HG03159 (cell line): ENCODE data around the gene CDK8.
"Not testable (repeated sequence)": the region's sequence is repeated elsewhere in the genome, so short reads cannot be mapped to it uniquely, and the experiment has no call there.

Experiments
- ATAC-seq: cut with Tn5 transposase; IDR thresholded peaks from one replicate; pipeline ENCODE4 v1.9.1; 2021; ENCODE audit warnings: mild to moderate bottlenecking, moderate library complexity; ENCODE audit not compliant: unreplicated experiment

Gene CDK8

GRCh38 chr13:26252006-26252405, 1.9 kb upstream of the CDK8 start:
- ATAC-seq: not testable (repeated sequence)

DNA sequence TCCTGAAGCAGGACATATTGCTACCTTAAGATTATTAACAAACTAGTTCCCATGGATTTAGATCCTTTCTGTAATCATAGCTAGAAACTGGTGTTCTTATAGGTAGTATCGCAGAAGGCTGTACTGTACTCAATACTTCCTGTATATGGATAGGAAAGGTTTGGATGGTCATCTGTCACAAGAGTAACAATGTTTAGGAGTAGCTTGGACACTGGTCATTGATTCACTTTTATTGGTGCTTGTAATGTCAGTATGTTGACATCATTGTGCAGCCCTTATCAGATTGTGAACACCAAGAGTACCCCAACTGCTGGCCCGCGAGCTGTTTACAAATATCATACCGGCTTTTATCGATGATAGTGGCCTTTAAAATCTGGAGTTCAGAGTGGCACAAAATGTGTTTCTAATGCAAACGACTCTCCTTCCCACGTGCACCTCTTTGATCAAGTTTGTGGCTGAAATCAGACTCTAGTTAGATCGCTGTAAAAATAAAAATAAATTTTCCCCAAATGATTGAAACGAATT, 605 bp upstream of the CDK8 start:
- ATAC-seq: no peak

DNA sequence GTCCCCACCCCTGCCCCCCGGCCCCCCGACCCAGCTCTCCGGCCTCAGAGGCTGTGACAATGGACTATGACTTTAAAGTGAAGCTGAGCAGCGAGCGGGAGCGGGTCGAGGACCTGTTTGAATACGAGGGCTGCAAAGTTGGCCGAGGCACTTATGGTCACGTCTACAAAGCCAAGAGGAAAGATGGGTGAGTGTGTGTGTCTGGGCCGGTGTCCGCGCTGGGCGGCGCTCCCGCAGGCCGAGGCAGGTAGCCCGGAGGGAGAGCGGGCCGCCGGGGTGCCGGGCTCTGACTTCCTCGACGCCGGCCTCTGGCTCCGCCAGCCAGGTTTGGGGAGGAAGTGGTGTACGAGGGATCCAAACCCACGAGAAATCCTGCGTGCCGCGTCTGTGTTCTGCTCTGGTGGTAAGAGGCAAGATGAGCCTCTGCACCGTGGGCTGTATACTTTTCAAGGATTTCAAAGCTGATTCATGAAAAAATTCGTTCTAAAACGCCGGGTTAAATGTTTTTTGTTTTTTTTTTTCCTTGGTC, 718 bp downstream of the CDK8 start:
- ATAC-seq: peak; percentile 35

DNA sequence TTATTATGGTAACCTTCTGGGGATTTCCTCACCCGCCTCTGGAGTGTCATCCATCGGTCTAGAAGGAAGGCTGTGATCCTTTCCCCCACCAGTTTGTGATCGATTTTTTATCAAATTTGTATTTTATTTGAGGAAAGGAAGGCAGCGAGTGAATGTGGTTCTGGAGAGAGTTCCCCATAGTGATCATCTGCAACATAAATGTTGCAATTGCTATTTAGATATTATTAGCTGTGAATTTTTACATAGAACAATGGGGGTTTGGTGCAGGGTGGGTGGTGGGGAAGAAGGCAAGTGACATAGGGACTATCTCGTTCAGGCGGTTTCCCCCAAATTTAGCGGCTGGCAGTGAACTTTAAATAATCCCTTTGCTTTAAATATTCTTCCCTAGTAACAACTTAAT, 1.2 kb downstream of the CDK8 start:
- ATAC-seq: no peak

DNA sequence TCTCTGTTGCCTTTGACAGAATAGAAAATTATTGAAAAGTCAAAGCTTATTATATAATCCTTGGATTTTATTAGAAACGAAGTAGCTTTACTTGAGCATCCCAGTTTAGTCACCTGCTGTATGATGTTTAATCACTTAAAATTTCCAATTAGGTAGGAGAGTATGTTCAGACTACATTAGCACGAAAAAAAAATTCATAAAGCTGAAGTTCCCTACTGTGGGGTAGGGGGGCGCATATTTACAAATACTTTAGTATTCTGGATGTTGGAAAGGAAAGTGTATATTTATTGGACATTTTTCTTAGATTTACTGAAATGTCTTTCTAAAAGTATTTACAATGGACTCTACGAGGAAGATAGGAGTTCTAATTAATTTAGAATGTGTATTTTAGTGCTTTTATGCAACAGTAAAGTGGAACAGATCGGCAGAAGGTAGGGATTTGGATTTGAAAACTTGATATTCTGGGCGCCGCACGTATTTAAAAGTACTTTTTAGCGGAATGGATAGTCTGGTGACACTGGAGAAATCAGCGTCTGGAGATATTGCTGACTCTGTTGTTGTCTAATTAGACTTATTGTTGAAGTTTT, 1.9 kb downstream of the CDK8 start:
- no peak for ATAC-seq

- ATAC-seq: no peak
Observed at GRCh38 chr13:26257049-26257448, 3.1 kb downstream of the CDK8 start.

GRCh38 chr13:26259634-26260033, 5.7 kb downstream of the CDK8 start:
- no peak for ATAC-seq

- no peak for ATAC-seq
Observed at GRCh38 chr13:26262156-26262555, 8.2 kb downstream of the CDK8 start.

DNA sequence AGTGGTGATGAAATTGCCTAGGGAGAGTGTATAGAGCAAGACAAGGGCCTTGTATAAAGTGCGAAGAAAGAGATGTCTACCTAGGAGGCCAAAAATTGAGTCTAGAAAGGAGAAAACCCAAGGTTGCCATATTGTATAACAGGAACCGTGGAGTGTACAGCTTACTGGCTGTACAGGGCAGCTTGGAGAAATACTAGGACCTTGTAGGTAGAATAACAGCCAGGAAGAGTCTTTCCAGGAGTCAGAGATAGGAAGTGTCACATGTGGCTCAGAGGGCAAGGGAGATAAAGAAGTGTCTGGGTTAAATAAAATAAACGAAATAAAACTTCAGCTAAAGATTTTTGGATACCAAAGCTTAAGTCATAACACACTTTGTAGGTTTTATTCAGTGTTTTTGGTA, 12.4 kb downstream of the CDK8 start:
- no peak for ATAC-seq

DNA sequence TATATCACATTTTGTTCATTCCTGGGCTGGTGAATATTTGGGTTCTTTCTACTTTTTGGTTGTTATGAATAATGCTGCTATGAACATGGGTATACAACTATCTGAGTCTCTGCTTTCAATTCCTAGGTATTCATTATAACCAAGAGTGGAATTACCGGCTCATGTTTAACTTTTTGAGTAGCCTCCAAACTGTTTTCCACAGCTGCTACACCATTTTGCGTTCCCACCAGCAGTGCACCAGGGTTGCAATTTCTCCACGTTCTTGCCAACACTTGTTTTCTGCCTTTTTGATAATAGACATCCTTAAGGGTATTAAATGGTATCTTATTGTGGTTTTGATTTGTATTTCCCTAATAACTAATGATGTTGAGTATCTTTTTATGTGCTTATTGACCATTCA, 16.8 kb downstream of the CDK8 start:
- ATAC-seq: no peak

DNA sequence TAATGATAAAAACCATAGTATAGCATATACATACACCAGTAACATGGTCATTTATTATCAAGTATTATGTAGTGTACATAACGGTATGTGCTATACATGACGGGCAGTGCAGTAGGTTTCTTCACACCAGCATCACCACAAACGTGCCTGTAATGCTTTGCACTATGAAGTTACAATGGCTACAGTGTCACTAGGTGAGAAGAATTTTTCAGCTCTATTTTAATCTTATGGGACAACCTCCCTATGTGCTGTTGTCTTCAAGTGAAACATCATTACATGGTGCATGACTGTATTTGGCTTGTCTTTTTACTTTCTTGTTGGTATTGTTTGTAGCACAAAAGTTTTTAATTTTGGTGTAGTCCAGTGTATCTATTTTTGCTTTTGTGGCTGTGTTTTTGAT, 18.7 kb downstream of the CDK8 start:
- no peak for ATAC-seq

DNA sequence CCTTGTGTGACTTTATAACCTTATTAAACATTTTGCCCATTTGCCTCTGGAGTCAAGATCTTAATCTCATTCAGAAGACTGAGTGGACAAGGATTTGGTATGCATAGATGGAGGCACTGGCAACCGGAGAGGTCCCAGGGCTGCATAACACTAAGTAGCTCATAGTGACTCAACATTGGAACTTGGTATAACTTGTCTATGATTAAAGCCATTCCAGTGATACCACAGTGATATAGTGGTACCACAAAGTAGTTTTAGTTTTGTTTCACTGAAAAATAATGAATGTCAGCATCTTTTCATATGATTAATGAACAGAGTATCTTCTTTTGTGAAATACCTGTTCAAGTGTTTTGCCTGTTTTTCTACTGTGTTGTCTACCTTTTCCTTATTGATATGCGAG, 26.4 kb downstream of the CDK8 start:
- ATAC-seq: no peak

GRCh38 chr13:26280822-26281221, 26.9 kb downstream of the CDK8 start:
- no peak for ATAC-seq

DNA sequence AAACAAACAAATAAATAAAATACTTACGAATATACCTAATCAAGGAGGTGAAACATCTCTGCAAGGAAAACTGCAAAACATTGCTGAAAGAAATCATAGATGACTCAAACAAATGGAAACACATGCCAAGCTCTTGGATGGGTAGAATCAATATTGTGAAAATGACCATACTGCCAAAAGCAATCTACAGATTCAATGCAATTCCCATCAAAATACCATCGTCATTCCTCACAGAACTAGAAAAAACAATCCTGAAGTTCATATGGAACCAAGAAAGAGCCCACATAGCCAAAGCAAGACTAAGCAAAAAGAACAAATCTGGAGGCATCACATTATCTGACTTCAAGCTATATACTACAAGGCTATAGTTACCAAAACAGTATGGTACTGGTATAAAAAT, 32.0 kb downstream of the CDK8 start:
- ATAC-seq: not testable (repeated sequence)

- not testable (repeated sequence) for ATAC-seq
Observed at GRCh38 chr13:26288838-26289237, 34.9 kb downstream of the CDK8 start.

- ATAC-seq: no peak
Observed at GRCh38 chr13:26295812-26296211, 41.9 kb downstream of the CDK8 start.

DNA sequence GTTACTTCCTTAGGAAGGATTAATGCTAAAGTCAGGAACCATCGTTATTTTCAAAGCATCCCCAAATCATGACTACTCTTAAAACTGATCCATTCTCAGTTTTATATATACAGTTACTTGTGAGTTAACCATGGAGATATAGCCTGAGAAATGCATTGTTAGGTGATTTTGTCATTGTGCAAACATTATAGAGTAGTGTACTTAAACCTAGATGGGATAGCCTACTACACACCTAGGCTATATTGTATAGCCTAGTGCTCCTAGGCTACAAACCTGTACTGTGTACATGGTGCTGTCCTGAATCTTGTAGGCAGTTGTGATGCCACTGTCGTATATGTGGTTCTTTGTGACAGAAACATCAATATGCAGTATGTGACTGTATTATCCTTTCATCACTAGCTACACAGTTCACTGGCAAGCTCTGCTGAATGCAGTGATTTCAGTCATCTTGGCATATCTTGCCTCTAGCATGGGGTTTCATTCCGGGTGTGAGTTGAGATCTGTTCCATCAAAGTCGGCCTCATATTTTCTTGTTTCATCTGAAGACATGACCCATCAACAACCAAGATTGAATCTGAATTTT, 45.3 kb downstream of the CDK8 start:
- ATAC-seq: no peak

- no peak for ATAC-seq
Observed at GRCh38 chr13:26300140-26300539, 46.2 kb downstream of the CDK8 start.

- no peak for ATAC-seq
Observed at GRCh38 chr13:26305676-26306075, 51.7 kb downstream of the CDK8 start.

DNA sequence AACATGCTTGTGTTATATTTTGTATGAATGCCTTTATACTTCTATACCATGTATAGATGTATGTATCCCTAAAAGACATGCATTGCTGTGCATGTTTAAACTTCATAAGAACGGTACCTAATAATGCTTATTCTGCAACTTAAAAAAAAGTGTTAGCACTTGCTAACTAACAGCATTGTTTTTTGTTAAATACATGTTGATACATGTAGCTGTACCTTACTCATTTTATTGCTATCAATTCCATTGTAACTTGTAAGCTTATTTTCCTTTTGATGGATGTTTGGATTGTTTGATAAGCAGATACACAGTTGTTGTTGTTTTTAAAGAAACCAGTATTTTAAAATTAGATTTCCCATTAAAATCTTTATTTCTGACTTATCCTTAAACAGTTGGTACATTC, 53.8 kb downstream of the CDK8 start:
- ATAC-seq: no peak

DNA sequence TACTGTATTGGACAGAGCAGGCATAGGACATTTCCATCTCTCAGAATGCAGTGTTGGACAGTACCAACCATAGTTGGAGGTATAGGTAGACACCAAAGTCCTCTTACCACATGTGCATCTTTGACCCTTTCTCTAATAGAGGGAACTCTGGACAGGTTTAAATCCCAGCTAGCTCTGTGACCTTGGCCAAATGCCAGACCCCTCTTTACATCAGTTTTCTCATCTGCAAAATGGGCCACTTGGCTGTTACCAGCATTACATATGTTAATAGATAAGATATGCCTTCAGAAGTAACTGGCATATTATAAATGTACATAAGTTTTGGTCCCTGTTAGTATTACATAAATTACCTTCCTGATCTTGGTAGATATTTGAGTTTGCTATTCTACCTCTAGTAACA, 54.3 kb downstream of the CDK8 start:
- no peak for ATAC-seq

GRCh38 chr13:26308836-26309235, 54.9 kb downstream of the CDK8 start:
- no peak for ATAC-seq

DNA sequence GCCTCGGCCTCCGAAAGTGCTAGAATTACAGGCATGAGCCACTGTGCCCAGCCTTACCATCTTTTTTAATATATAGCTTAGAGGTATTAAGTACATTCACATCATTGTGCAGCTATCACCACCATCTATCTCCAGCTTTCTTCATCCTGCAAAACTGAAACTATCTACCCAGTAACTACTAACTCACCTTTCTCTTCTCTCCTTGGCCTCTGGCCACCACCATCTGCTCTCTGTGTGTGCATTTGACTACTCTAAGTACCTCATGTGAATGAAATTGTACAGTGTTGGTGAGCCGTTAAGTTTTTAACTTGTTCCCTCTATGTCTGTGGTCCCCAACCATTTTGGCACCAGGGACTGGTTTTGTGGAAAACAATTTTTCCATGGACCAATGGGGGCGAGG, 56.1 kb downstream of the CDK8 start:
- no peak for ATAC-seq
